A549 treated with dexamethasone at 1 μM for 4 hours (cell line): Measurements from ENCODE around the gene C7. TPM values are rescaled to one million over a fixed set of nuclear protein-coding genes. Genes with fewer than 3 reads are reported as not detected.

Source experiments
- total RNA-seq: library from RNA; stranded (reverse); fragments of 200-300 nt; extraction: Qiagen RNA extraction; gene quantifications from 5 replicates; pipeline ENCODE4 v1.2.3, GENCODE V29; 2022

The C7 gene
- total RNA-seq = not detected in 5 replicates

DNA sequence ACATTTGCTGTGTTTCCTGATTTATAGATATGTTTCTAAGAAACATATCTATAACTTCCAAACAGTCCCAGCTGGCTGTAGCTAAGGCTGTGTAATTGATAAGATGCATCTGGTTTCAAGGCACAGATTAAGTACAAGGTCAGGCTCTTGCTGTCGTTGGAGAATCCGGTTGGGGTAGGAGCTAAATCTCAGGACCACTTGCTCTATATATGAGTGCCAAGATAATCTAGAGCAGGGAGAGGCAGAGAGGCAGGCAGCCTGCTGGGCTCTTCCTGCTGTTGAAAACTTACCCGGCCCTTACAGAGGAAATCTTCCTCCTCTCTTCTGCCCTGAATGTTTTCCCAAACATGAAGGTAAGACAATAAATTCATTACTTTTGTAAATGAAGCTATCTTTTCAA is at the start of gene C7:
C7 (plus strand) TSS at position 234 of the 400 bp plus-strand sequence; CDS start at position 348, 114 bp downstream.

Other genes with a start within 250 kb of the C7 start
- gene PTGER4, start 229.6 kb upstream of the C7 start, total RNA-seq = 5.3 to 9.1 TPM (median 7.7 TPM) in 5 replicates
- 8.2 to 13.9 TPM (median 11.9 TPM) in 5 replicates for gene TTC33, start 153.5 kb upstream of the C7 start, total RNA-seq
- 34.4 to 55.1 TPM (median 52.5 TPM) in 5 replicates for gene PRKAA1, start 111.1 kb upstream of the C7 start, total RNA-seq
- gene RPL37, start 74.3 kb upstream of the C7 start, total RNA-seq = 2,503 to 3,426 TPM (median 2,562 TPM) in 5 replicates
- 2.3 to 3.2 TPM (median 2.6 TPM) in 5 replicates for gene CARD6, start 68.1 kb upstream of the C7 start, total RNA-seq
- gene MROH2B, start 161.8 kb downstream of the C7 start, total RNA-seq = not detected in 5 replicates